Measurements from ENCODE around the gene PCDH12.

The PCDH12 gene

GRCh38 chr5:141935538-141935937 lies 22.5 kb downstream of the PCDH12 start:
- Histone ChIP-seq H3F3A (ENCODE audit: low read depth) (no peaks in the 10 kb centered on the region), H3K4me3 (ENCODE audit: low read length, poor library complexity, severe bottlenecking) (no peak overlapping the region), H3K9me2 (replicated peaks; ENCODE audit: low read depth, low read length) (no peaks in the 10 kb centered on the region), H3K36me3 (ENCODE audit: insufficient read depth, low read length) (peaks cover 77% of the 10 kb centered on the region; the same call in 1 of the 2 replicates), H3K9ac (ENCODE audit: low read depth, low read length, poor library complexity, severe bottlenecking) (no peak overlapping the region), H3K4me1 (ENCODE audit: insufficient read depth, low read length, poor library complexity, severe bottlenecking) (no peaks in the 10 kb centered on the region), H3K9me3 (ENCODE audit: insufficient read depth, low read depth, low read length) (no peaks in the 10 kb centered on the region), H3K27me3 (ENCODE audit: insufficient read depth, low read length, poor library complexity, severe bottlenecking) (no peaks in the 10 kb centered on the region), H3K79me2 (ENCODE audit: insufficient read depth, low read length) (no peaks in the 10 kb centered on the region), H4K20me1 (ENCODE audit: insufficient read depth, low read length, poor library complexity, severe bottlenecking) (no peaks in the 10 kb centered on the region), H3K4me2 (ENCODE audit: low read depth, low read length, poor library complexity, severe bottlenecking) (no peak overlapping the region), H2AFZ (ENCODE audit: low read length) (no peak overlapping the region)
- TF ChIP-seq CTCF (conservative IDR thresholded peaks at IDR 0.05; ENCODE audit: low read length) (no peak), EZH2phosphoT487 (IDR thresholded peaks at IDR 0.05; ENCODE audit: borderline replicate concordance) (no peak)

- Histone ChIP-seq H3K79me2 (ENCODE audit: insufficient read depth, low read length) (no peaks in the 10 kb centered on the region), H3K9ac (ENCODE audit: low read depth, low read length, poor library complexity, severe bottlenecking) (no peak overlapping the region), H3K4me3 (ENCODE audit: low read length, poor library complexity, severe bottlenecking) (no peak overlapping the region), H3K36me3 (ENCODE audit: insufficient read depth, low read length) (peaks cover 83% of the 10 kb centered on the region; the same call in 1 of the 2 replicates), H3K9me2 (replicated peaks; ENCODE audit: low read depth, low read length) (no peaks in the 10 kb centered on the region), H4K20me1 (ENCODE audit: insufficient read depth, low read length, poor library complexity, severe bottlenecking) (no peaks in the 10 kb centered on the region), H3K4me1 (ENCODE audit: insufficient read depth, low read length, poor library complexity, severe bottlenecking) (no peaks in the 10 kb centered on the region), H3F3A (ENCODE audit: low read depth) (no peaks in the 10 kb centered on the region), H2AFZ (ENCODE audit: low read length) (no peak overlapping the region), H3K9me3 (ENCODE audit: insufficient read depth, low read depth, low read length) (no peaks in the 10 kb centered on the region), H3K27me3 (ENCODE audit: insufficient read depth, low read length, poor library complexity, severe bottlenecking) (no peaks in the 10 kb centered on the region), H3K4me2 (ENCODE audit: low read depth, low read length, poor library complexity, severe bottlenecking) (no peak overlapping the region)
- no peak for TF ChIP-seq CTCF (conservative IDR thresholded peaks at IDR 0.05; ENCODE audit: low read length)
- TF ChIP-seq EZH2phosphoT487 (IDR thresholded peaks at IDR 0.05; ENCODE audit: borderline replicate concordance) = no peak
Observed at GRCh38 chr5:141934099-141934844, 23.7 kb downstream of the PCDH12 start.

- Histone ChIP-seq H3K4me2 (ENCODE audit: low read depth, low read length, poor library complexity, severe bottlenecking) (no peak overlapping the region), H2AFZ (ENCODE audit: low read length) (no peak overlapping the region), H3K4me1 (ENCODE audit: insufficient read depth, low read length, poor library complexity, severe bottlenecking) (no peaks in the 10 kb centered on the region), H3K9ac (ENCODE audit: low read depth, low read length, poor library complexity, severe bottlenecking) (no peak overlapping the region), H3K79me2 (ENCODE audit: insufficient read depth, low read length) (no peaks in the 10 kb centered on the region), H3K9me3 (ENCODE audit: insufficient read depth, low read depth, low read length) (no peaks in the 10 kb centered on the region), H3K4me3 (ENCODE audit: low read length, poor library complexity, severe bottlenecking) (no peak overlapping the region), H4K20me1 (ENCODE audit: insufficient read depth, low read length, poor library complexity, severe bottlenecking) (peaks cover 5% of the 10 kb centered on the region), H3K27me3 (ENCODE audit: insufficient read depth, low read length, poor library complexity, severe bottlenecking) (no peaks in the 10 kb centered on the region), H3F3A (ENCODE audit: low read depth) (no peaks in the 10 kb centered on the region), H3K9me2 (replicated peaks; ENCODE audit: low read depth, low read length) (no peaks in the 10 kb centered on the region), H3K36me3 (ENCODE audit: insufficient read depth, low read length) (peaks cover 84% of the 10 kb centered on the region; the same call in 1 of the 2 replicates)
- TF ChIP-seq CTCF (conservative IDR thresholded peaks at IDR 0.05; ENCODE audit: low read length) = no peak
- TF ChIP-seq EZH2phosphoT487 (IDR thresholded peaks at IDR 0.05; ENCODE audit: borderline replicate concordance) = no peak
Observed at GRCh38 chr5:141933151-141933550, 24.9 kb downstream of the PCDH12 start.

All from Loucy (cell line).